A673 (cell line): ENCODE results near the gene FGF16. TPM values are rescaled to one million over a fixed set of nuclear protein-coding genes. Genes with fewer than 3 reads are reported as not detected.

ENCODE experiments used
- BruUV-seq: library from RNA; stranded (reverse); fragments of 400-500 nt; replicated peaks from 2 replicates; lab custom pipeline; 2021; lab: Mats Ljungman, UMichigan
- CTCF ChIA-PET: fragments of 300-600 bp; sonication (Branson Sonifier 250); formaldehyde crosslinking; loops from one replicate; lab custom pipeline; 2022; ENCODE audit warnings: antibody characterized with exemption; lab: Charles Lee
- POLR2A ChIA-PET: fragments of 300-600 bp; sonication (Branson Sonifier 250); formaldehyde crosslinking; loops from one replicate; lab custom pipeline; 2022; ENCODE audit warnings: antibody characterized with exemption; ENCODE audit not compliant: low non-redundant PET; lab: Charles Lee
- DNase-seq: peaks from one replicate; pipeline ENCODE4 v3.0.0-alpha.2; 2015; ENCODE audit warnings: low spot score
- H3K27ac ChIP-seq: fragments of 200-600 bp; sonication (generic); 2 replicates; pipeline ENCODE4 v1.5.1; 2016; ENCODE audit warnings: mixed run types, low read depth, mild to moderate bottlenecking, mixed read lengths, antibody characterized with exemption, low read length; ENCODE audit not compliant: poor library complexity, severe bottlenecking
- H3K27me3 ChIP-seq: fragments of 200-600 bp; sonication (generic); replicated peaks from 2 replicates; pipeline ENCODE4 v1.6.1; 2017; ENCODE audit warnings: mixed run types, low read depth, mild to moderate bottlenecking, mixed read lengths, antibody characterized with exemption, low read length; ENCODE audit not compliant: insufficient read depth, poor library complexity
- H3K36me3 ChIP-seq: fragments of 200-600 bp; sonication (generic); 2 replicates; pipeline ENCODE4 v1.6.1; 2016; ENCODE audit warnings: mixed run types, mild to moderate bottlenecking, mixed read lengths, antibody characterized with exemption, low read length; ENCODE audit not compliant: insufficient read depth, poor library complexity, severe bottlenecking
- H3K4me1 ChIP-seq: fragments of 200-600 bp; sonication (generic); 2 replicates; pipeline ENCODE4 v1.6.1; 2017; ENCODE audit warnings: mixed run types, mild to moderate bottlenecking, mixed read lengths, antibody characterized with exemption, low read length; ENCODE audit not compliant: insufficient read depth, poor library complexity, severe bottlenecking
- H3K4me3 ChIP-seq: fragments of 200-600 bp; sonication (generic); 2 replicates; pipeline ENCODE4 v1.5.1; 2016; ENCODE audit warnings: low read depth, mixed run types, mild to moderate bottlenecking, mixed read lengths, low read length; ENCODE audit not compliant: poor library complexity, severe bottlenecking
- H3K9me3 ChIP-seq: fragments of 200-600 bp; sonication (generic); 2 replicates; pipeline ENCODE4 v1.6.1; 2016; ENCODE audit warnings: mixed run types, low read depth, mild to moderate bottlenecking, mixed read lengths, antibody characterized with exemption, low read length; ENCODE audit not compliant: poor library complexity, severe bottlenecking
- EZH2 ChIP-seq: fragments of 200-600 bp; sonication (generic); IDR thresholded peaks from 2 replicates; pipeline ENCODE4 v1.6.1; 2017; ENCODE audit warnings: borderline replicate concordance, low read depth, mild to moderate bottlenecking, mixed read lengths, antibody characterized with exemption, low read length; ENCODE audit not compliant: poor library complexity, severe bottlenecking
- intact Hi-C: fragments of 100-400 bp; cut with micrococcal nuclease; formaldehyde crosslinking; loops from one replicate; pipeline ENCODE4 v1.10.0; 2022; ENCODE audit not compliant: unreplicated experiment
- total RNA-seq: library from RNA; stranded (reverse); gene quantifications from 2 replicates; pipeline ENCODE4 v1.2.3, GENCODE V29; 2021
- TF ChIP-seq, protein P1 (sequence below): fragments of 300-800, 200-600 bp; sonication (generic); conservative IDR thresholded peaks from 2 replicates; pipeline ENCODE4 v1.5.1; 2017; ENCODE audit warnings: low read depth, mild to moderate bottlenecking, antibody characterized with exemption, low read length, moderate library complexity, mixed read lengths

The FGF16 gene
- total RNA-seq, 1 experiment from 2014 or later = not detected

GRCh38 chrX:77450996-77451395, 3.8 kb downstream of the FGF16 start:
- no TSS peak for BruUV-seq
- Histone ChIP-seq H3K4me1 (no peaks in the 10 kb centered on the region), H3K27me3 (no peaks in the 10 kb centered on the region), H3K27ac (no peak overlapping the region), H3K4me3 (no peak overlapping the region), H3K9me3 (no peaks in the 10 kb centered on the region), H3K36me3 (no peaks in the 10 kb centered on the region)
- no peak for TF ChIP-seq EZH2
- TF ChIP-seq, protein P1, sequence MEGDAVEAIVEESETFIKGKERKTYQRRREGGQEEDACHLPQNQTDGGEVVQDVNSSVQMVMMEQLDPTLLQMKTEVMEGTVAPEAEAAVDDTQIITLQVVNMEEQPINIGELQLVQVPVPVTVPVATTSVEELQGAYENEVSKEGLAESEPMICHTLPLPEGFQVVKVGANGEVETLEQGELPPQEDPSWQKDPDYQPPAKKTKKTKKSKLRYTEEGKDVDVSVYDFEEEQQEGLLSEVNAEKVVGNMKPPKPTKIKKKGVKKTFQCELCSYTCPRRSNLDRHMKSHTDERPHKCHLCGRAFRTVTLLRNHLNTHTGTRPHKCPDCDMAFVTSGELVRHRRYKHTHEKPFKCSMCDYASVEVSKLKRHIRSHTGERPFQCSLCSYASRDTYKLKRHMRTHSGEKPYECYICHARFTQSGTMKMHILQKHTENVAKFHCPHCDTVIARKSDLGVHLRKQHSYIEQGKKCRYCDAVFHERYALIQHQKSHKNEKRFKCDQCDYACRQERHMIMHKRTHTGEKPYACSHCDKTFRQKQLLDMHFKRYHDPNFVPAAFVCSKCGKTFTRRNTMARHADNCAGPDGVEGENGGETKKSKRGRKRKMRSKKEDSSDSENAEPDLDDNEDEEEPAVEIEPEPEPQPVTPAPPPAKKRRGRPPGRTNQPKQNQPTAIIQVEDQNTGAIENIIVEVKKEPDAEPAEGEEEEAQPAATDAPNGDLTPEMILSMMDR = no peak
- POLR2A ChIA-PET = no interaction called here
- DNase-seq = no peak
- intact Hi-C loops = no loop called here
- CTCF ChIA-PET = no interaction called here

GRCh38 chrX:77453190-77453589, 6.0 kb downstream of the FGF16 start:
- no peak for DNase-seq
- Histone ChIP-seq H3K27ac (no peak overlapping the region), H3K9me3 (no peaks in the 10 kb centered on the region), H3K27me3 (no peaks in the 10 kb centered on the region), H3K4me3 (no peak overlapping the region), H3K4me1 (no peaks in the 10 kb centered on the region), H3K36me3 (no peaks in the 10 kb centered on the region)
- ChIA-PET POLR2A (no interaction called here), CTCF (no interaction called here)
- BruUV-seq = no TSS peak
- TF ChIP-seq, protein P1 = no peak
- no peak for TF ChIP-seq EZH2
- intact Hi-C loops = no loop called here

DNA sequence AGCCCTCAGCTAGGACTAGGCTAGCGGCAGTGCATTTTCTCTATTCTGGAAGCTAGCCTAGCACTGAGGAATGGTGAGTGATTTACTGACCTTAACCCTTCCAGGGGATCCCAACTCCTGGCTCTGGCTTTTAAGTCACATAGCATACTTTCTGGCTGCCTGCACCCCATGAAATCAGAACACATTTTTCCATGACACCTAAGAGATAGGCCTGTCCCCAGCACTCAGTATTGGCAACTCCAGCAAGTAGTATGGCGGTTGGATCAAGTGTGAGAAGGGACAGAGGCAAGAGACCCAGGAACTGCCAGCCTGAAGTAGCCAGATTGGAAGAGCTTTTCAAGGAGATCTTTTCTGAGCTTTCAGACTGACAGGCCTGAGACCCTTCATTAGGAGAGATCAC, 8.2 kb downstream of the FGF16 start:
- Histone ChIP-seq H3K9me3 (no peaks in the 10 kb centered on the region), H3K36me3 (no peaks in the 10 kb centered on the region), H3K27me3 (no peaks in the 10 kb centered on the region), H3K4me1 (no peaks in the 10 kb centered on the region), H3K4me3 (no peak overlapping the region), H3K27ac (no peak overlapping the region)
- TF ChIP-seq, protein P1 = no peak
- ChIA-PET CTCF (no interaction called here), POLR2A (no interaction called here)
- DNase-seq = no peak
- intact Hi-C loops = no loop called here
- BruUV-seq = no TSS peak
